ENCODE data around the gene RAB5IF.
A peak's percentile ranks its signal among the peaks of the same experiment; 100 is the strongest.

The RAB5IF gene

DNA sequence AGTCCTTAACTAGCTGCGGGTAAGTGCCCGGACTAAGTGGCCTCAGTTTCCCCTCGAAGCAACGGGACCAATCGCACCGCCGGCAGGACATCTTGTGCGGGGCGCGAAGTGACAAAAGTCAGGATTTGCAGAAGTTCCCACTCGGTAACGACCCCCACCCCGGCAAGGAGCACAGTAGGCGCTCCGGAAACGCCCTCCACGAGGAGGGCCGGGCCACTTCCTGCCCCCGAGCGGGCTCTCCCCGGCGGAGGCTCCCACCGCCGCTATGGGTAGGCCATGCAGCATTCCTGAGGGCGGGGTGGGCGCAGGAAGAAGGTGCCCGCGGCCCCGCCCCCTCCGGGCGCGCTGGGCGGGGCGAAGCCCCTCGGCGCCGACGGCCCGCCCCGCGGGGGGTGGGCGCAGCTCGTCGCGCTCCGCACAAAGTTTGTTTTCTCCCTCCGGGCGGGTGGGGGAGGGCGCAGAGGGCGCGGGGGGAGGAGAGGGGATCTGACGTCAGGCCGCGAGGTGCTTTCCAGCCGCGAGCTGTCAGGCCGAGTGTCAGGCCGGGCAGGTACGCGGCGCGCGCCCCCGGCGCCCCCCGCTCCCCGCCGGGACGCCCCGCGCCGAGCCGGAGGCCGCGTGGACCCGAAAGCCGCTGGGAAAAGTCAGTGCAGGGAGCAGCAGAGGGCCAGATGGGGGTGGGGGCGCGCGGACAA lies 32.3 kb upstream of the RAB5IF start, which contains the start of gene TGIF2:
Gene TGIF2, plus strand, starts transcription at position 495 of the 695 bp plus-strand sequence. CDS start 5,178 bp downstream, outside the sequence.
- H3K27me3 ChIP-seq (ENCODE audit: control insufficient read depth, insufficient read depth, low read length), result no peaks in the 10 kb centered on the region
- H3K36me3 ChIP-seq (ENCODE audit: control insufficient read depth, insufficient read depth, low read length), result no peaks in the 10 kb centered on the region
- H3K27ac ChIP-seq (ENCODE audit: low read length), result no peak within 1 kb of the TSS
- H3K4me1 ChIP-seq (ENCODE audit: control insufficient read depth, insufficient read depth, low read length), result peaks cover 2% of the 10 kb centered on the region
- DNase-seq (ENCODE audit: low read depth, low spot score), result no peak
- no peaks in the 10 kb centered on the region for H3K9me3 ChIP-seq (ENCODE audit: control insufficient read depth, insufficient read depth, low read length)
- WGBS (ENCODE audit: insufficient coverage, insufficient read length), result no CpG with 5 or more reads among the region's 80 CpGs
- peak within 1 kb of the TSS; percentile 90 for H3K4me3 ChIP-seq (ENCODE audit: low read length)

DNA sequence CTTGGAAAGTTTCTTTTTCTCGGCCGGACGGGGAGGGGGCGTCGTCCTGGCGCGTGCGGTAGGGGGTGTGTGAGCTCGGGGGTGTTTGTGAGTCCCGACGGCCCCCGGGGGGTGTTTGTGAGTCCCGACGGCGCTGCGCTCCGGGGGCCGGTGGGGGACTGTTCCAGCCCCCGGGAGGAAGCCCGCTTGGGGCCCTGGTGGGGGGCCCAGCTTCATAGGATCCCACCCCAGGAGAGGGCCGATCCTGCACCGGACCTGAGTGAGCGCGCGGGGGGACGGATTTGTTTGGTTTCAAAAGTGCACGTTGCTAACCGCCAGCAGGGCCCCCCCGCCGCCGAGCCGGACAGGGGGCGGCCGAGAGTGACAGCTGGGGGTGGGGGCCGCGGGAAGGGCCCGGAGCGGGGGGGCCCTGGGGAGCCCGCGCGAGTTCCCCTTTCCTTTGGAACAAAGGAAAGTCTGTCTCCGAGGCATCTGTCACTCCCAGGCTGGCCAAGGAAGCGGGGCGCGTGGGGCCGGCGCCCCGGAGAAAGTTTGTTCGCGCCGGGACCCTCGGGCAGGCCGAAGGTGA lies 31.7 kb upstream of the RAB5IF start:
- WGBS (ENCODE audit: insufficient coverage, insufficient read length), result no CpG with 5 or more reads among the region's 53 CpGs
- Histone ChIP-seq H3K9me3 (ENCODE audit: control insufficient read depth, insufficient read depth, low read length) (no peaks in the 10 kb centered on the region), H3K4me3 (ENCODE audit: low read length) (peak overlapping the region; percentile 90), H3K36me3 (ENCODE audit: control insufficient read depth, insufficient read depth, low read length) (peaks cover 4% of the 10 kb centered on the region; the same call in 1 of the 2 replicates), H3K27me3 (ENCODE audit: control insufficient read depth, insufficient read depth, low read length) (no peaks in the 10 kb centered on the region), H3K4me1 (ENCODE audit: control insufficient read depth, insufficient read depth, low read length) (peaks cover 2% of the 10 kb centered on the region), H3K27ac (ENCODE audit: low read length) (no peak overlapping the region)
- no peak for DNase-seq (ENCODE audit: low read depth, low spot score)

DNA sequence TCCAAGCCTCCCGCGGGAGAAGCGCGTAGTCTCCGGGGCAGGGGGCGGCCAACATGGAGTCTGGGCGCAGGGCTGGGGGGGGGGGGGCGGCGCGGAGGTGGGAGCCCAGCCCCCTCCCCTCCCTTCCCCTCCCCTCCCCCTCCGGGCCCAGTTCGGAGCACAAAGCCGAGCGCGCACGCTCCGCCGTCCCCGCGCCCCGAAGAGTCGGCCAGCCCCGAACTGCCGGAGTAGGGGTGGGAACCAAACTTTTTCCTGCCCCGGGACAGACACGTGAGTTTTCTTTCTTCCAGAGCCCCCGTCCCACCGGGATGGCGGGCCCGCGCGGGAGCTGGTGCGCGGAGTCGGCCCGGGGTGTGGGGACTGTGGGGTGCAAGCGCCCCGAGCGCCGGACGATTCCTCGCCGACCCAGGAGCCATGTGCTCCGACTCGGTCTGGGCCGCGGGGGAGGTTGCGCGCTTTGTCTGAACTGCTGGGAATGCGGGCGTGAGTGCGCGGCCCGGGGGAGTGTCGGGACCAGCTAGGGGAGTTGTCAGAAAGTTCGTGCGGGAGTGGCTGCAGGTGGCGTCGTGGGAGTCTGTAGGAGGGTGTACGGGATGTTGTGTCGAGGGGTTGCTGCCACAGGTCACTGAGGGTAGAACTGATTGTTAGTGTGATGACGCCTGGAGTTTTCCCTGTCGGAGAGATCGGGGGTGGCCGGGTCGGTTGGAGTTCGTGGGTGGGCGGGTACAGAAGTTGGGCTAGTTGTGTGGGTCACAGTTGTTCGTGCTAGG lies 31.0 kb upstream of the RAB5IF start:
- no CpG with 5 or more reads among the region's 69 CpGs for WGBS (ENCODE audit: insufficient coverage, insufficient read length)
- H3K4me1 ChIP-seq (ENCODE audit: control insufficient read depth, insufficient read depth, low read length), result peaks cover 2% of the 10 kb centered on the region
- no peaks in the 10 kb centered on the region for H3K9me3 ChIP-seq (ENCODE audit: control insufficient read depth, insufficient read depth, low read length)
- no peak for DNase-seq (ENCODE audit: low read depth, low spot score)
- no peaks in the 10 kb centered on the region for H3K27me3 ChIP-seq (ENCODE audit: control insufficient read depth, insufficient read depth, low read length)
- H3K4me3 ChIP-seq (ENCODE audit: low read length), result peak overlapping the region; percentile 90
- H3K27ac ChIP-seq (ENCODE audit: low read length), result no peak overlapping the region
- H3K36me3 ChIP-seq (ENCODE audit: control insufficient read depth, insufficient read depth, low read length), result peaks cover 5% of the 10 kb centered on the region; the same call in 1 of the 2 replicates

DNA sequence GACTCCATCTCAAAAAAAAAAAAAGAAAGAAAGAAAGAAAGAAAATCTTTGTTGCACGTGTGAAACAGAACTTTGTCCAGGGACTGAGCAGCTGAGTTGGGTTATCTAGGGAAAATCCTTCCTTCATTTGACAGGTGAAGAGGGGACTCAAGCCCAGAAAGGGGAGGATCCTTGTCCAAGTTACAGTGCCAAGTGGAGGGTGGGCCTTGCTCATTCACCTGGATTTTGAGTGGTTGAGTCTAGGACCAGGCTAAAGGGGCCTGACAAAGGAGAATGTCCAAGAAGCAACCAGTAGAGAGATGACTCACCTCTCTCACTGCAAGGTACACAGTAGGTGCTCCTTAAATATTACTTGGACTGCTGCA lies 29.5 kb upstream of the RAB5IF start:
- no peaks in the 10 kb centered on the region for H3K9me3 ChIP-seq (ENCODE audit: control insufficient read depth, insufficient read depth, low read length)
- no peaks in the 10 kb centered on the region for H3K27me3 ChIP-seq (ENCODE audit: control insufficient read depth, insufficient read depth, low read length)
- H3K27ac ChIP-seq (ENCODE audit: low read length), result no peak overlapping the region
- no peak for DNase-seq (ENCODE audit: low read depth, low spot score)
- H3K4me3 ChIP-seq (ENCODE audit: low read length), result no peak overlapping the region
- H3K36me3 ChIP-seq (ENCODE audit: control insufficient read depth, insufficient read depth, low read length), result peaks cover 7% of the 10 kb centered on the region; the same call in 1 of the 2 replicates
- WGBS (ENCODE audit: insufficient coverage, insufficient read length), result no CpG with 5 or more reads among the region's 1 CpG
- peaks cover 2% of the 10 kb centered on the region for H3K4me1 ChIP-seq (ENCODE audit: control insufficient read depth, insufficient read depth, low read length)

DNA sequence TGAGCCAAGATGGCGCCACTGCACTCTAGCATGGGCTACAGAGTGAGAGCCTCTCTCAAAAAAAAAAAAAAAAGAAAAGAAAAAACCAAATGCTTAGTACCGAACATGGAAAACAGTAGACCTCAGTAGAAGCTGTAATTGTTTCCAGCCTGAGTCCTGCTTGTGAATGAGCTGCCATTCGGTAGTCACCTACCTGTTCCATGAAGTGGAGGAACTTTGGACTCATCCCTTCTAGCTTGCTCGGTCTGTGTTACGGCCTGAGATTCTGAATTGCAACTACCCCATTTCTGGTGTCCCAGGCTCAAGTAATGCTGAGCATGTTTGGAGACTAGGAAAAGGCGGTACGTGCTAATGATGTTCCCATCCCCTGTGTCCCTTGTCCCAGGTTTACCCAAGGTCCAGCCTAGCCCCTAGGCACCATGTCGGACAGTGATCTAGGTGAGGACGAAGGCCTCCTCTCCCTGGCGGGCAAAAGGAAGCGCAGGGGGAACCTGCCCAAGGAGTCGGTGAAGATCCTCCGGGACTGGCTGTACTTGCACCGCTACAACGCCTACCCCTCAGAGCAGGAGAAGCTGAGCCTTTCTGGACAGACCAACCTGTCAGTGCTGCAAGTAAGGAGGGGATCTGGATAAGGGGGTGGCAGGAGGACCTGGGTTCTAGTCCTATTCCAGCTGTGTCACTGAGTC lies 27.1 kb upstream of the RAB5IF start:
- peaks cover 2% of the 10 kb centered on the region for H3K4me1 ChIP-seq (ENCODE audit: control insufficient read depth, insufficient read depth, low read length)
- H3K9me3 ChIP-seq (ENCODE audit: control insufficient read depth, insufficient read depth, low read length), result no peaks in the 10 kb centered on the region
- H3K27ac ChIP-seq (ENCODE audit: low read length), result no peak overlapping the region
- no peaks in the 10 kb centered on the region for H3K27me3 ChIP-seq (ENCODE audit: control insufficient read depth, insufficient read depth, low read length)
- no peak overlapping the region for H3K4me3 ChIP-seq (ENCODE audit: low read length)
- DNase-seq (ENCODE audit: low read depth, low spot score), result no peak
- peaks cover 7% of the 10 kb centered on the region; the same call in 1 of the 2 replicates for H3K36me3 ChIP-seq (ENCODE audit: control insufficient read depth, insufficient read depth, low read length)
- no CpG with 5 or more reads among the region's 15 CpGs for WGBS (ENCODE audit: insufficient coverage, insufficient read length)

DNA sequence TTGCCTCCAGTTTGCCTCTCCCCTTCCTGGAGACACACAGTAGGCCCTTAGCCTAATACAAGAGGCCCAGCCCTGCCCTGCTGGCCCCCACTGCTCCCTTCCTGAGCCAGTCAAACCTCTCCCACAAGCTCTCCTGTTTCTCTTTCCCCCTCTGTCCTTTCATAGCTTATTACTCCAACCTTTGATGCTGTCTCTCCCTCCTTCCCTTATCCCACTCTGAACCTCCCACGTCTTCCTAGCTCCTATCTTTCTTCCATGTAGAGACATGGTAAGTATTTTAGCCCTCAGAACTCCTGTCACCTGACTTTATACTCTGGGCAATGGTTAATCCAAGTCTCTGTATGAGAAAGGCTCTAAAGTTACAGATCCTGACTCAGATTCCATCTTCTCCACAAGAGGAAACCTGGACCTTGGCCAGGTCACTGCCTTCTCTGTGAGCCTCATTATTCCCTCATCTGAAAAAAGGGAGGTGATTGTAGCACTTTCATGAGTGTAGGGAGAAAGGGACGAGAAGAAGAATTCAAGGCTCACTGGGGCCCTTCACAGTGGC lies 25.5 kb upstream of the RAB5IF start:
- no peak for DNase-seq (ENCODE audit: low read depth, low spot score)
- H3K27ac ChIP-seq (ENCODE audit: low read length), result no peak overlapping the region
- H3K9me3 ChIP-seq (ENCODE audit: control insufficient read depth, insufficient read depth, low read length), result no peaks in the 10 kb centered on the region
- peaks cover 4% of the 10 kb centered on the region for H3K4me1 ChIP-seq (ENCODE audit: control insufficient read depth, insufficient read depth, low read length)
- no peaks in the 10 kb centered on the region for H3K27me3 ChIP-seq (ENCODE audit: control insufficient read depth, insufficient read depth, low read length)
- peaks cover 7% of the 10 kb centered on the region; the same call in 1 of the 2 replicates for H3K36me3 ChIP-seq (ENCODE audit: control insufficient read depth, insufficient read depth, low read length)
- H3K4me3 ChIP-seq (ENCODE audit: low read length), result no peak overlapping the region
- no CpG with 5 or more reads among the region's 2 CpGs for WGBS (ENCODE audit: insufficient coverage, insufficient read length)

DNA sequence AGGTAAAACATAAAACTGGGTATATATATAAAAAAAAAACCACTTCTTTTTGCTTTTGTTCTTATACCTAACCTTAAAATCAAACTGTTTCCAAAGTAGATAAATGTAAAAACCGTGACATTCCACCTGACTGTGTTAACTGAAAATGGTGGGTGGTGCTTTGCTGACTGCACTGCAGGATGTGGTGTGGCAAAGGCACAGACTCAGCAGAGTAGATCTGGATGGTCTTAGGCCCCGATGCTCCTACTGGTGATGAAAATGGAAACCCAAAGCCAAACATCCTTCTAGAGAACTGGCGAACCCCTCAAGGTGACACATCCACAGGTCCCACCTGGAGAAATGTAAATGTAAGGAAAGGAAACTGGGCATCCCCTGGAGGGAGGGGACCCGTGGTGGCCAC lies 23.3 kb upstream of the RAB5IF start:
- DNase-seq (ENCODE audit: low read depth, low spot score), result no peak
- no CpG with 5 or more reads among the region's 4 CpGs for WGBS (ENCODE audit: insufficient coverage, insufficient read length)
- no peak overlapping the region for H3K4me3 ChIP-seq (ENCODE audit: low read length)
- peaks cover 7% of the 10 kb centered on the region; the same call in 1 of the 2 replicates for H3K36me3 ChIP-seq (ENCODE audit: control insufficient read depth, insufficient read depth, low read length)
- no peaks in the 10 kb centered on the region for H3K27me3 ChIP-seq (ENCODE audit: control insufficient read depth, insufficient read depth, low read length)
- H3K4me1 ChIP-seq (ENCODE audit: control insufficient read depth, insufficient read depth, low read length), result peaks cover 5% of the 10 kb centered on the region; the same call in 1 of the 2 replicates
- H3K27ac ChIP-seq (ENCODE audit: low read length), result no peak overlapping the region
- no peaks in the 10 kb centered on the region for H3K9me3 ChIP-seq (ENCODE audit: control insufficient read depth, insufficient read depth, low read length)

DNA sequence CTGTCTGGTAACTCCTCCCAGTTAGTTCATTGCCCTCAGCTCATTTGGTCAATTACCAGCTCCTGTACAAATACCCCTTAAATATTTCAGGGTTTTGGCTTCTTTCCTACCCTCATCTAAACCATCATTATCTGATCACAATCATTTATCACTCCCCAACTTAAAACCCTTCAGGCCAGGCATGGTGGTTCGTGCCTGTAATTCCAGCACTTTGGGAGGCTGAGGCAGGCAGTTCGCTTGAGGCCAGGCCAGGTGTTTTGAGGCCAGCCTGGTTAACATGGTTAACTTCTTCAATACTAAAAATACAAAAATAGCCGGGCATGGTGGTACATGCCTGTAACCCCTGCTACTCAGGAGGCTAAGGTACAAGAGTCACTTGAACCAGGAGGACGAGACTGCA lies 22.8 kb upstream of the RAB5IF start:
- H3K27me3 ChIP-seq (ENCODE audit: control insufficient read depth, insufficient read depth, low read length), result no peaks in the 10 kb centered on the region
- WGBS (ENCODE audit: insufficient coverage, insufficient read length), result no CpG with 5 or more reads among the region's 4 CpGs
- no peak overlapping the region for H3K27ac ChIP-seq (ENCODE audit: low read length)
- DNase-seq (ENCODE audit: low read depth, low spot score), result no peak
- H3K4me3 ChIP-seq (ENCODE audit: low read length), result no peak overlapping the region
- no peaks in the 10 kb centered on the region for H3K9me3 ChIP-seq (ENCODE audit: control insufficient read depth, insufficient read depth, low read length)
- peaks cover 5% of the 10 kb centered on the region; the same call in 1 of the 2 replicates for H3K4me1 ChIP-seq (ENCODE audit: control insufficient read depth, insufficient read depth, low read length)
- peaks cover 7% of the 10 kb centered on the region; the same call in 1 of the 2 replicates for H3K36me3 ChIP-seq (ENCODE audit: control insufficient read depth, insufficient read depth, low read length)

DNA sequence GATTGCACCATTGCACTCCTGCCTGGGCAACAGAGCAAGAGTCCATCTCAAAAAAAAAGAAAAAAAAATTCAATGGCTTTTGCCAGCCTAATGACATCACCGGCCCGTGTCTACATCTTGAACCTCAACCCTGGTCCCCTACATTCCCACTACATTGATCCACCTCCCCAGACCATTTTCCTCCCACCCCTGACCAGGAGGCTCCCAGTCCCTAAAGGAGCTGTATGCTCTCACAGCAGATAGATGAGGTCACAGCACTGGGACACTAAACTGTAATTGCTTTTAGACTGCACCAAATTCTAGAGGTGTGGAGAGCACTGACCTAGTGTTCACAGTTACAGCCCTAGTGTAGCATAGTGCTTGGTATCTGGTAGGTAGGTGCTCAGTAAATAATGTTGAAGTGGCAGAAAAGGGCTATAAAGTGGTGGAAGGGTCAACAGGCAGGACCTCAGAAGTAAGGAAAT lies 21.5 kb upstream of the RAB5IF start:
- Histone ChIP-seq H3K4me3 (ENCODE audit: low read length) (no peak overlapping the region), H3K27ac (ENCODE audit: low read length) (no peak overlapping the region), H3K27me3 (ENCODE audit: control insufficient read depth, insufficient read depth, low read length) (no peaks in the 10 kb centered on the region), H3K9me3 (ENCODE audit: control insufficient read depth, insufficient read depth, low read length) (no peaks in the 10 kb centered on the region), H3K4me1 (ENCODE audit: control insufficient read depth, insufficient read depth, low read length) (peaks cover 5% of the 10 kb centered on the region; the same call in 1 of the 2 replicates), H3K36me3 (ENCODE audit: control insufficient read depth, insufficient read depth, low read length) (peaks cover 2% of the 10 kb centered on the region; the same call in 1 of the 2 replicates)
- WGBS (ENCODE audit: insufficient coverage, insufficient read length), result no CpG with 5 or more reads among the region's 2 CpGs
- DNase-seq (ENCODE audit: low read depth, low spot score), result no peak
